ENCODE data around the gene CTH.
A peak's percentile ranks its signal among the peaks of the same experiment; 100 is the strongest.
"Not testable (repeated sequence)": the region's sequence is repeated elsewhere in the genome, so short reads cannot be mapped to it uniquely, and the experiment has no call there.

The CTH gene

DNA sequence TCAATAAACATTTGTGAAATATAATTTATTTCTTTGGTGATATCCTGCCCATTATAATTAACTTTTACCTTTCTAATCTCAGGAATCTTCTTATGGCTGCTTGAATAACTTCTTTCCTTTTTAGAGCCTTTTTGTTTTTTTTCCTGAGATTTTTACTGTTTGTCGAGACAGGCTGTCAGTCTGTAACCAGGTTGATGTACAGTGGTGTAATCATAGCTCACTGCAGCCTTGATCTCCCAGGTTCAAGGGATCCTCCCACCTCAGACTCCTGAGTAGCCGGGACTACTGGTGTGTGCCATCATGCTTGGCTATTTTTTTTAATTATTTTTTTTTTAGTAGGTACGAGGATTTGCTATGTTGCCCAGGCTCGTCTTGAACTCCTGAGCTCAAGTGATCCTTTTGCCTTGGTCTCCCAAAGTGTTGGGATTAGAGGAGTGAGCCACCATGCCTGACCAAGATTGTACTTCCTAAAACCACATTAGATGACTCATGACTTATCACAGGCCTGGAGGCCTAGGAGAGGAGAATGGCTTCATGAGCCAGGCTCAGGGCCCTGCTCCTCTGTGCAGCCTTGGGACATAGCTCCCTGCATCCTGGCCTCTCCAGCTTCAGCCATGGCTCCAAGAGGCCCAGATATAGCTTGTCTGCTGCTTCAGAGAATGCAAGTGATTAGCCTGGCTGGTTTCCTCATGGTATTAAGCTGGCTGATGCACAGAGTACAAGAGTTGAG is 48.6 kb downstream of the CTH start:
- peak; percentile 63 for DNase-seq

DNA sequence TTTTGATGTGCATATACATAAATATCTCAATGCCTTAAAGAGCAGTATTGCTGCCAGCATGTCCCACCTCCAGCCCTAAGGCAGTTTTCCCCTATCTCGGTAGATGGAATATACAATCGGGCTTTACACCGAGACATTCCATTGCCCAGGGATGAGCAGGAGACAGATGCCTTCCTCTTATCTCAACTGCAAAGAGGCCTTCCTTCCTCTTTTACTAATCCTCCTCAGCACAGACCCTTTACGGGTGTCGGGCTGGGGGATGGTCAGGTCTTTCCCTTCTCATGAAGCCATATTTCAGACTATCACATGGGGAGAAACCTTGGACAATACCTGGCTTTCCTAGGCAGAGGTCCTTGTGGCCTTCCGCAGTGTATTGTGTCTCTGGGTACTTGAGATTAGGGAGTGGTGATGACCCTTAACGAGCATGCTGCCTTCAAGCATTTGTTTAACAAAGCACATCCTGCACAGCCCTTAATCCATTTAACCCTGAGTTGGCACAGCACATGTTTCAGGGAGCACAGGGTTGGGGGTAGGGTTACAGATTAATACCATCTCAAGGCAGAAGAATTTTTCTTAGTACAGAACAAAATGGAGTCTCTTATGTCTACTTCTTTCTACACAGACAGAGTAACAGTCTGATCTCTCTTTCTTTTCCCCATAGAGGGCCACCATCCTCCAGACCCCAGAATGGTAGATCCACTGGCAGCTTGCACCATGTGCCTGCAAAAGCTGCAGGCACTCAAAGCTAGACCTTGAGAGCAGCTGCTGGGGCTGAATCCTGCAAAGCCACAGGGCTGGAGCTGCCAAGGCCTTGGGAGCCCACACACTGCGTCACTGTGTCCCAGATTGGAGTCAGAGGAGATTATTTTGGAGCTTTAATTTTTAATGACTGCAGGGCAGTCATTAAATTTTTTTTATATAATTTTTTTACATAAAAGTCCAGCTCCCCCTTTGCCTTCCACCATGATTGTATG is 50.0 kb downstream of the CTH start:
- not testable (repeated sequence) for DNase-seq

DNA sequence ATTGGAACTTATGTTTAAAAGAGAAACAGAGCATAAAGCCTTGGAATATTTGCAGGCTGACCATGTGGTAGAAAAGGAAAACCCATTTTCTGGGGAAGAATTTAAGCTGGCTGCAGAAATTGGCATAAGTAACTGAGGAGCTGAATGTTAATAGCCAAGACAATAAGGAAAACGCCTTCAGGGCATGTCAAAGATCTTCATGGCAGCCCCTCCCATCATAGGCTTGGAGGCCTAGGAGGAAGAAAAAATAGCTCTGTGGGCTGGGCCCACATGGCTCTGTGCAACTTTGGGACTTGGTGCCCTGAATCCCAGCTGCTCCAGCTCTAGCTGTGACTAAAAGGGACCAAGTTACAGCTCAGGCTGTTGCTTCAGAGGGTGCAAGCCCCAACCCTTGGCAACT is 51.5 kb downstream of the CTH start:
- peak; percentile 8 for DNase-seq

DNA sequence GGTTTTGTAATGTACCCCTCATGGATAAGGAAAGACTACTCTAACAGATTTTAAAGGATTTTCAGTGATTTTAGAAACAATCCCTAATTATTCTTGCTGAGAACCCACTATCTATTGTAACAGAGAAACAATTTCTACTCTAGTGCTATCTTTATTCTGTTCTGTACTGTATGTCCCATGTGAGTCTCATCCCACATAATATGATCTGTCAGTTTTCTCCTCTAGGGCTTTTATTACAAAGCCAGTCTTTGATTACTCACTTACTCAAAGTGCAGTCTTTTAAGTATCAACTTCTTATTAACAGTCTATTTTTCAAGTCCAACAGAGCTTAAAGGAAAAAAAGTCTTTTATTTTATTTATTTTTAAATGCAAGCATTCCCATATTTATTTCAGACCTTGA is 54.8 kb downstream of the CTH start:
- no peak for DNase-seq

DNA sequence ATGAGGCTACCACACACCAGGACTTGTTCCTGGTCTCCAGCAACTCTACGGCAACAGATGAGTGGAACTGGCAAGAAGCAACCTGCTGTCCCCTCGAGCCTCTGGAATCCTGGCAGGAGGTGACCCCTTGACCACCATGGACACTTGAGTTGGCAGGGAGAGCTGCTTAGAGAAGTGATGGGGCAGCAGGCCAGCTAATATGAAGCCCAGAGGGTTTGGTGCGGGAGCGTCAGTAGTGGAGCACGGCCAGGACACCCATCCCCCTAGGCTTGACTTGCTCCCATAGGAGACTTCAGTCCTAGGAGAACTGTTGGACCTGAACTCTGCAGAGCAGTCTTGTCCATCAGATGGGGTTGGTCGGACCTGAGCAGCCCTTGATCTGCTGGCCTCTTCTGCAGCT is 56.5 kb downstream of the CTH start:
- no peak for DNase-seq

DNA sequence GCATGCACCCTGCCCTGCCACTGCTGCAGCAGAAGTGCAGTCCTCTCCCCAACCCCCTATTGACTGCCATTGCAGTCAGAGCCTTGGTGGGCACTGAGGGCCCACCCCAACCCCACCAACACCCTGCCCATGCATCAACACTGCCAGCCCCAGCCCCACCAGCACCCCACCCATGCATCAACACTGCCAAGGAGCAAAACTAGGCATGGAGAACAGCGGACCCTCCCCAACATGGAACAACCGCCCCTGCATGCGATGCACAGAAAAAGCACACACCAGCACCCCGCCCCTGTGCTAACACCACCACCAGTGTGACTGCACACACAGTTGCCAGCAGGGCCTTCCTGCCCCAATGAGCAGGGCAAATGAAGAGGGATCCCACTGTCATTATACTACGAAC is 57.1 kb downstream of the CTH start:
- no peak for DNase-seq

DNA sequence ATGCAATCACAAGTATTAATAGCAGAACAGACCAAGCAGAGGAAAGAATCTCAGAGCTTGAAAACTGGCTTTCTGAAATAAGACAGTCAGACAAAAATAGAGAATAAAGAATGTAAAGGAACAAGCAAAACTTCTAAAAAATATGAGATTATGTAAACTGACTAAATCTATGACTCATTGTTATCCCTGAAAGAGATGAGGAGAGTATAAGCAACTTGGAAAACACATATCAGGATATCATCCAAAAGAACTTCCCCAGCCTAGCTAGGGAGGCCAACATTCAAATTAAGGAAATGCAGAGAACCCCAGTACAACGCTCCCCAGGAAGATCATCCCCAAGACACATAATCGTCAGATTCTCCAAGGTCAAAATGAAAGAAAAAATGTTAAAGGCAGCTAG is 58.1 kb downstream of the CTH start:
- DNase-seq: not testable (repeated sequence)

DNA sequence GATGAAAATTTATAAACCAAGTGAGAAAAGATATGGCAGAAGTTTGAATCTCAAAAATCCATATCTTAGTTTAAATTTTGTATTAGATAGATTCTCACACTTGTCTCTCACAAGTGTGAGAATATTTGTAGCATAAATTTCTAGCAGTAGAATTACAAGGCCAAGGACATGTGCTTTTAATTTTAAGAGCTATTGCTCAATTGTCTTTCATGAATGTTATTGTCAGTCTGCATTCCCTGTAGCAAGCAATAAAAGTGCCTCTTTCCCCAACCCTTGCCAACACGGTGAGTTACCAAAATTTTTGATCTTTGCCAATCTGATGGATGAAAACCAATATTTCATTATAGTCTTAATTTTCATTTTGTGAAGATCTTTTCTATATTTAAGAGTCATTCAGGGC is 64.0 kb downstream of the CTH start:
- DNase-seq: no peak

DNA sequence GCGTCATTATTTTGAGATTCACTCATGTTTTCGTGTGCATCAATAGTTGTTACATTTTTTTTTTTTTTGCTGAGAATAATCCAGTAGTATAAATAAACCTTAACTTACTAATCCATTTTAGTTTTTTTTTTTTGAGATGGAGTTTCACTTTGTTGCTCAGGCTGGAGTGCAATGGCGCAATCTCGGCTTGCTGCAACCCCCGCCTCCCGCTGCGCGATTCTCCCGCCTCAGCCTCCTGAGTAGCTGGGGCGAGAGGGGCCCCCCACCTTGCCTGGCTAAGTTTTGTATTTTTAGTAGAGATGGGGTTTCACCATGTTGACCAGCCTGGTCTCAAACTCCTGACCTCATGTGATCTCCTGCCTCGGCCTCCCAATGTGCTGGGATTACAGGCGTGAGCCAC is 66.0 kb downstream of the CTH start:
- no peak for DNase-seq

DNA sequence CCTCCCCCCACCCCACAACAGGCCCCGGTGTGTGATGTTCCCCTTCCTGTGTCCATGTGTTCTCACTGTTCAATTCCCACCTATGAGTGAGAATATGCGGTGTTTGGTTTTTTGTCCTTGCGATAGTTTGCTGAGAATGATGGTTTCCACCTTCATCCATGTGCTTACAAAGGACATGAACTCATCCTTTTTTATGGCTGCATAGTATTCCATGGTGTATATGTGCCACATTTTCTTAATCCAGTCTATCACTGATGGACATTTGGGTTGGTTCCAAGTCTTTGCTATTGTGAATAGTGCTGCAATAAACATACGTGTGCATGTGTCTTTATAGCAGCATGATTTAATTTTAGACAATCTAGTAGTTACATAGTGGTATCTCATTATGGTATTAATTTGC is 66.8 kb downstream of the CTH start:
- not testable (repeated sequence) for DNase-seq

DNA sequence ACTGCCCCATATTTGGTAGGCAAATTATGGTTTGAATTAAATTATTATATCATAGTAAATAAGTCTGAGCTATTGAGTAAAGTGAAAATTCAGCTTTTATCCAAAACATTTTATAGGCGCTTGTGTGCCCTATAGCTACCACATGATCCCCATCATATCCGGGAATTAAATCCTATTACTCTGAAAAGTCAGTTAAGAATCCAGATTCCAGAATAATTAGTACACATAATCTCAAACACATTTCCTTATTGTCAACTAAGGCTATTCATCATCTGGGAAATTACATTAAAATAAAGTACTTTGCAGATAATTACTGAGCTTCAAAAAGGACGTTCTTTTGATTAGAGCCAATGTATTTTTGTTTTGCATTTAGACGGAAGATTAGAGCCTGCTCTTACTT is 72.3 kb downstream of the CTH start:
- DNase-seq: no peak

DNA sequence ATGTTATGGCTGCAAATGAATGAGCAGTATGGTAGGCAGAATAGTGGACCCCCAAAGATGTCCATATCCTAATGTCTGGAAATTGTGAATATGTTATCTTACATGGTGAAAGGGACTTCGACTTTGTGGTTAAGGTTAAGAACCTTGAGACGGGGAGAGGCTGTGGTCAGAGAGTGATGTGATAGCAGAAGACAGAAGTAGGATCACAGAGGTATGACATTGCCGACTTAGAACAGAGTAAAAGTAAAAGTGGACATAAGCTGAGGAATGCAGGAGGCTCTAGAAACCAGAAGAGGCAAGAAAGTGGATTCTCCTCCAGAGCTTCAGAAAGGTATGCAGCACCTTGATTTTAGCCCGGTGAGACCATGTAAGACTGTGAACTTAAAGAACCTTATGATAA is 74.6 kb downstream of the CTH start:
- DNase-seq: no peak

DNA sequence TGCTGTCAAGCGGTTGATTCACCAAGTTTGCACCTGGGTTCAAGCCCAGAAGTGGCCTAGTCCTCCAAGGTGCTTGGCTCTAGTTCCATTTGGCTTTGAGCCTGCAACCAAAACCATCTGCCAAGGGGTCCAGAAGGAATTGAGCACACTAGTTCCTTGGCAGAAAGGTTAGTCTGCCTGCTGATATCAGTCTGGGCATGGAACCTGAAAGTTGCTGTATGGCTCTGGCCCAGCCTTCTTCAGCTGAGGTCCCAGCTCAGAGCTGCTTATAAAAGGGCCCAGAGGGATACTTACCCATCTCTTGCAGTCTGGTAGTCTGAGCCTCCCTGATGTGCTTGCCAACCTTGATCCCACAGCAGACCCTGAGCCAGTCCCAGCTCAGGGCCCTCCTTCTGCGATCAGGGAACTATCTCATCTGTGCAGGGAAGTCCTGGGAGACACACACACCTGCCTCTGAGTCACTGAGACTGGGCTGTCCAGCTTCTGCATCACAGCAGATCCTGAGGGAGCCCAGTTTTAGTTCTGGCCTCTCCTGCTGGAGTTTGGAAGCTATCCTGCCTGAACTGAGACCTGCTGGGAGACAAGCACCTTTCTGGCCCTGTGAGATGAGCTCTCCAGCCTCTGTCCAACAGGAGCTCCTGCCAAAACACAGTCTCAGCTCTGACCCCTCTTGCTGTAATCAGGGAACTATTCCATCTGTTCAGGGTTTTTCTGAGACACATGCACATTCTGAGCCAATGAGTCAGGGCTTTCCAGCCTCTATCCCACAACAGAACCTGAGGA is 75.8 kb downstream of the CTH start:
- peak; percentile 90 for DNase-seq

DNA sequence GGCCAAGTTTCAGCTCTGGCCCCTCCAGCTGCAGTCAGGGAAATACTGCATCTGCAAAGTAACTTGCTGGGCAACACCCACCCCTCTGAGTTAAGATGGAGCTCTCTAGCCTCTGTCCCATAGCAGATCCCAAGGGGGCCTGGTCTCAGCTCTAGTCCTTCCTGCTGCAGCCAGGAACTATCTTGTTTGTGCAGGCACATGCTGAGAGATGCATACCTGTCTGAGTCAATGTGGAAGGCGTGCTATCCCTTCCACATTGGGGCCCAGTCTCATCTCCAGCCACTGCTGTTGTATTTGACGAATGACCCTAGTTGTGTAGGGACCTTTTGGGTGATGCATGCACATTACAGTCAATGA is 76.4 kb downstream of the CTH start:
- DNase-seq: no peak

DNA sequence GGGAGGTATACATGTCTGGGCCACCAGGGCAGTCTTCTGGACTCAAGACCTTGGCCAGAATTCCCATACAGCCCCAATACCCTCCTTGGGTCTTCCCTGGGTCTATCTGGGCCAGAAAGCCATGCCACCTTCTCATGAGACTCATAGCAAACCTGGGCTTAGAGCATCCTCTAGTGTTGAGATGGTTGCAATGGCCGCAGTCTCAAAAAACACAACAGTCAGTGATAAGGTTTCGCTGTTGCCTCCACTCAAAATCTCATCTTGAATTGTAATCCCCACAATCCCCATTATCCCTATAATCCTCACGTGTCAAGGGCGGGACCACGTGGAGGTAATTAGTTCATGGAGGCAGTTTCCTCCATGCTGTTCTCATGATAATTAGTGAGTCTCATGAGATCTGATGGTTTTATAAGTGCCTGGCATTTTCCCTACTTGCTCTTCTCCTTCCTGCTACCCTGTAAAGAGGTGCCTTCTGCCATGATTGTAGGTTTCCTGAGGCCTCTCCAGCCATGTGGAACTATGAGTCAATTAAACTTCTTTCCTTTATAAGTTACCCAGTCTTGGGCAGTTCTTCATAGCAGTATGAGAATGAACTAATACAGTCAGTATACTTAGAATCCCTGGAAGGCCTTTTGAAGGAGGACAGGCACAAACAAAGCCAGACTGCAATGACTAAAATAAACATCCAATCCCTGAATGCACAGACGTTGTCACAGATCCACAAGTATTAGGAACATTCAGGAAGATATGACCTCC is 77.0 kb downstream of the CTH start:
- DNase-seq: peak; percentile 55

Data from EL (cell line).